GM21717 (cell line): ENCODE measurements around the gene EPN2.
A peak's percentile ranks its signal among the peaks of the same experiment; 100 is the strongest.
"Not testable (repeated sequence)": the region's sequence is repeated elsewhere in the genome, so short reads cannot be mapped to it uniquely, and the experiment has no call there.

ENCODE experiments used
- ATAC-seq: cut with Tn5 transposase; IDR thresholded peaks from one replicate; pipeline ENCODE4 v1.9.1; 2021; ENCODE audit warnings: mild to moderate bottlenecking, moderate library complexity; ENCODE audit not compliant: unreplicated experiment

EPN2 gene

DNA sequence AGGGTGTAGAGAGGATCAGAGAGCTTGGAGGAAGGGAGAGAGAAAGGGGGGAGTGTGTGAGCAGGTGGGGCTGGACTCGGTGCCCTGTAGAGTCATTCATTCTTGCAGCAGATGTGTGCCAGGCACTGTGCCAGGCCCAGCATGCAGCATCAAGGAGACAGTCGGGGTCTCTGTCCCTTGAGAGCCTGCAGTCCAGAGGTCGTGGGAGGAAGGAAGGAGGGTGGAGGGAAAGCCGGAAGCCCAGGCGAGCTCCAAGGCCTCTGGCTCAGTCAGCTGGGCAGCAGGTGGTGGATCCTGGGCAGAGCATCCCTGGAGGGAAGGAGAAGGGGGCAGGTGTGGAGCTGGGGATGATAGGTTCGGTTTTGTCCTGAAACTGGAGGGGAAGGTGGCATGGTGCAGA lies 27.5 kb downstream of the EPN2 start:
- ATAC-seq = no peak

GRCh38 chr17:19265755-19266154 lies 28.6 kb downstream of the EPN2 start:
- no peak for ATAC-seq

DNA sequence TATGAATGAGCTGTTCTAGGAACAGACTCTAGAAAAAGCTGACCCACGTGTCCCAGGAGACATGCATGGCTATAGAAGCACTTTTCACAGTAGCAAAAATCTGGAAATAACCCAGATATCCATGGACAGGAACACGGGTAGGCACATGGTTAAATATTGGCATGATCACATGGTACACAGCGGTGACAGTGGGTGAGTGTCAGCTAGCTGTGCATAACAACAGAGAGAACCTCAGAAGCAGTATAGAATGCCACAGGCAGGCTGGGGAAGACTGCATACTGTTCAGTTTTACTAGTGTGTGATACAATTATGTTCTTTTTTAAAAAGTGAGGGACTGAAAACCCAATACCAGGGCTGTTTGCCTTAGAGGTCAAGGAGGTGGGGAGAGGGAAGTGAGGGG lies 31.4 kb downstream of the EPN2 start:
- no peak for ATAC-seq

DNA sequence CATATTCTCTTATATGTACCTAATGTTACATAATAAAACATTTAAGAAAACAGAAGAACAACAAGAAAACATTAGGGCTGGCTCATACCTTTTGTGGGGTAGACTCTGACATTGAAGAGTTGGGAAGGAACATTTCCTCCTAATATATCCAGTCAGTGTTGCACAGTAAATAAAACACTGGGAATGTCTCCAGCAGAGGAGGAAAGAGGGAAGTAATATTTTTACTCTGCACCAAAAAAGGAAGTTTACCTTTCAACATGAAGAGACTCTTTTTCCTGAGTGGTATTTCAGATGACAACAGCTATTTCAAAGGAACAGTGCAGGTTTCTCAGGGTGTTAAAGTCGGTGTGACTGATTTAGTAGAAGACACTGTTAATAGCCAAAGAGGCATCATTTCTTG lies 31.9 kb downstream of the EPN2 start:
- no peak for ATAC-seq

DNA sequence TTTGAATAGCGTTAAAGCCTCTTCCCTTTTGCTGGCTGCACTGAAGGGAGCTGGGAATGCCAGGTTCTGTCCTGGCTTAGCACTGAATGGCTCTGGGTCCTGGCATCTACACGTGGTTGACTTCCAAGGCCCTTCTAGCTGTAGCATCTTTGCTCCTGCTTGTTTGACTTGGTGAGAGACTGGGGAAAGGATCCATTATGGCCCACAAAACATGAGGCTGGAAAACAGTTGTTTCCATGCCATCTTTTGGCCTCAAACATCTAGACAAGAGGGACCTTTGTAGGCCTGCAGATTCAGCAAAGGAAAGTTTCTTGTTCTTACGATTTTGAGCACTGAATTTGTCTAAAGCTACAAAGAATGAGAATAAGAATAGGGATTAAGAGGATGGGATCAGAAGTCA lies 32.5 kb downstream of the EPN2 start:
- no peak for ATAC-seq

DNA sequence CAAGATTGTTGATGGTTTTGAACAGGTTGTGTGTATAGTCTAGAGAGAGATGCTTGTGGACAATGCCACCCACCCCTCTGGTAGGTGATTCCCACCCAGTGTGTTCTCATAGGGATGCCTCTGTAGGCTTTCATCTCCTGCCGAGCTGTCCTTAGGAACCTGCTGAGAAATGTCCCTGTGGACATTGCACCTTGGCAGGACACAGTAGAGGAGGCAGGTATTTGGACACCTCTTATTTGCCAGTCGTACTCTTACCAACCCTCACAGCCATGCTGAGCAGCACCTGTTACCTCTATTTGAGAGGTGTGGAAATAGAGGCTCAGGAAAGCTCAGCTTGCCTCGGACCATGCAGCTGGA lies 33.2 kb downstream of the EPN2 start:
- no peak for ATAC-seq

DNA sequence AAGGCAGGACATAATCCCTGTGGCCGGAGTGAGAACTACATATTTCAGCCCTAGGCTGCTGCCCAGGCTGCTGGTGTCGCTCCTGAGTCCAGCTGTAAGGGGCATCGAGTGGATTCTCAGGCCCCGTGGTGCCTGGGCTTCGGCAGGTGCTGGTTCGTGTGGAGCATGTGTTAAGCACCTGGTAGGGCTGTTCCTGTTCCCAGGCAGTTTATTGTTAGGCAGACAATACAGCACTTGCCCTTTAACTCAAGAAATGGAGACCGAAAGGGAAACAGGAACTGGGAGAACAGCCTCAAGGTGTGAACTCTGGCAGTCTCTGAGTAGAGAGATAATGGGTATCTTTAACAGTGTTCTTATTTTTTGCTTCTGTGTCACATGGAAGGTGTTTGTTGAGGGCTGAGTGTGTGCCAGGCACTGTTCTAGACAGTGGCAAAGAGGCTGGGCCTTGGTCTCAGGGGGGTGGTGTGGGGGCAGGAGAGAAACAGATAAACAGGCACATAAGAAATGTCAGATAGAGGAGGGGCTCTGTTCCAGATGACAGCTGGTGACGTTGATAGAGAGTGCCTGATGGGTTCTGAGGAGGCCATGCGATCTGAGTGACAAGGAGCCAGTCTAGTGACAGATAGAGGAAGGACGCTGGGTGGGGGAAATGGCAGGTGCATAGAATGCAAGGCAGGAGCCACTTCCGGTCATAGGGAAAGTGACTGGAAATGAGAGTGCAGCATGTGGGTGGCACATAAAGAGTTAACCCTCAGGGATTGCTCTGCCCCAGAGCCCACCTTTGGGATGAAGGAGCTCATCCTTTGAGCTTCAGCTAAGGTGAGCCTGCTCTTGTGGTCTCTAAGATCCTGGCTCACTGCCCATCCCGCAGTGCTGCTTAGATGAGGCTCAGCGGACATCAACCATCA lies 33.8 kb downstream of the EPN2 start:
- peak; percentile 70 for ATAC-seq

- ATAC-seq = no peak
Observed at GRCh38 chr17:19271780-19272357, 34.7 kb downstream of the EPN2 start.

DNA sequence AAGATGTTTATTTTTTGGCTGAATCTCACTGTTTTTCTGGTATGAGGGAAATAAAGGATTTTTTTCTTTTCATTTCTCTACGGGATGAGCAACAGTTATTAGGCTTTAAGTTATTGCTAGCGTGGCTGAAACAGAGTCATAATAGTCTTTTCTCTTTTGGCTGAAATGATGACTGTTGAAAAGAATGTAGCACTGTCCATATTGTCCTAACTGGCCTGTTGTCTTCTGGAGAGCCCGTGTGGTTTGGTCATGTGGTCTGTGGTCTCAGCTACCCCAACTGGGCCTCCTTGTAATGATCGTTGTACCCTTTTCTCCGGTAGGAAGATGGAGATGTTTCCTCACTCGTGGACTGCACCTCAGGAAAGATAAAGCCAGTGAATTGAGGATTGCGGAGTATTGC lies 36.6 kb downstream of the EPN2 start:
- ATAC-seq = no peak

- ATAC-seq = no peak
Observed at GRCh38 chr17:19274893-19275292, 37.7 kb downstream of the EPN2 start.

DNA sequence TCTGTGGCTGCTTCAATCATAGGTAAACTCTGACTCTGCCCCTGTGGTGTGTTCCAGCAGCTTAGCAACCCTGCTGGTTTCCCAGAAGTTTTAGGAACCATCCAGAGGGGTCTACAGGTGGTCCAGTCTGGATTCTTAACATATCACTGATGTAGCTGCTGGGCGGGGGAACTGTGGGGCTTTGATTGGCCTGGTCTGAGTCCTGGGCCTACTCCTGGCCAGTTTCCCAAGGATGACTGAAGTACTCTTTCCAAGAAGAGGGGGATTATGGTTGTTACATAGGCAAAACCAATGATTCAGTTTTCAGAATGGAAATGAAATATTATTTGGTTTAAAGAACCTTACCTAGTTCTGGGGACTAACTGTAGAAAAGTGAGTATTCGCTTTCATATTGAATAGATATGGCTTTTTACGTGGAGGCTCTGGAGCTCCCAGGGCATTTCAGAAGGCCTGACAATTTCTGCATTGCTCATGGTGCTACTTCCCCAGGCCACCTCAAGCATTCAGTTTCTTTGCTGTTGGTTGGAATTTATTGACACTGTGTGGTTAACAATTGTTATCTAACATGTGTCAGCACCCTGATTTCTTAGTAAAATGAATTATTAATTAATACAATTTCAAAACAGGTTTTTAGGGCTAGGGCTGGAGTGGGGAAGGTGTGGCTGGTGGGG lies 38.4 kb downstream of the EPN2 start:
- ATAC-seq = no peak

GRCh38 chr17:19278284-19278683 lies 41.1 kb downstream of the EPN2 start:
- ATAC-seq = not testable (repeated sequence)

GRCh38 chr17:19278729-19279128 lies 41.6 kb downstream of the EPN2 start:
- ATAC-seq = no peak

GRCh38 chr17:19281161-19281560 lies 44.0 kb downstream of the EPN2 start:
- ATAC-seq = no peak

- ATAC-seq = no peak
Observed at GRCh38 chr17:19284005-19284959, 47.1 kb downstream of the EPN2 start.

- ATAC-seq = no peak
Observed at GRCh38 chr17:19285213-19285900, 48.2 kb downstream of the EPN2 start.

DNA sequence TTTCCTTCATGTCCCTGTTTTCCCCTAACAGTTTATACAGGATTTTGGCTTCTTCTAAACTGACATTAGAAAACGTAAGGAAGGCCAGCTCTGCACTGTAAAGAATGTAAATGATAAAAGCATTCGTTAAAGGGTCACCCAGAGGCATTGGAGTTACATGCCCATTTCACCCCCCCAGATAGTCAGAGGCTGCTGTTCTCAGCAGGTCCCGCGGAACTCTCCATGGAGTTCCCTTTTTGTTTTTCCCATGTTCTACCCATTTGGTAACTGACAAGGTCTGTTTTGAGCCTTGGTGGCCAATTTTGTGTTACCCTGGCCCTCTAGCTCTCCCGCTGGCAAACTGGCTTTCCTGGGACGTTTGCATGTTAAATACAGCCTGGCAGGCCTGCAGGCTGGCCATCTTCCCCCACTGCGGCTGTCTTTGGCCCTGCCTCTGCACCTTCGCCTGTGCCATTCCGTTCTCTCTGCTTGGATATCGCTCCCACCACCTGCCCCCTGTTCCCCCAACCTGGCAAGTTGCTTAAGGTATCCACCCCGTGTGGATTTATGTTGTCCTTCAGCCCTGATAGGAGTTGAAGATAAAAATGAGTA lies 49.7 kb downstream of the EPN2 start:
- ATAC-seq = no peak

GRCh38 chr17:19287651-19288050 lies 50.5 kb downstream of the EPN2 start:
- ATAC-seq = no peak

GRCh38 chr17:19288453-19288852 lies 51.3 kb downstream of the EPN2 start:
- ATAC-seq = no peak
